PC-3 (cell line): Measurements from ENCODE around the gene SFT2D1. TPM values are rescaled to one million over a fixed set of nuclear protein-coding genes. Genes with fewer than 3 reads are reported as not detected.

Experiments
- ATAC-seq: fragments of 200-7000 bp; cut with Tn5 transposase; 2 replicates; pipeline ENCODE4 v1.9.1; 2020; ENCODE audit warnings: mild to moderate bottlenecking, moderate library complexity
- BruUV-seq: library from RNA; stranded (reverse); fragments of 400-500 nt; replicated peaks from 2 replicates; lab custom pipeline; 2021; lab: Mats Ljungman, UMichigan
- CTCF ChIA-PET: fragments of 300-600 bp; sonication (Branson Sonifier 250); formaldehyde crosslinking; loops from one replicate; lab custom pipeline; 2022; ENCODE audit warnings: antibody characterized with exemption; lab: Charles Lee
- POLR2A ChIA-PET: fragments of 300-600 bp; sonication (Branson Sonifier 250); formaldehyde crosslinking; loops from one replicate; lab custom pipeline; 2022; ENCODE audit warnings: antibody characterized with exemption; ENCODE audit not compliant: unreplicated experiment; lab: Charles Lee
- DNase-seq: peaks from one replicate; pipeline ENCODE4 v3.0.0-alpha.2; 2015
- H2AFZ ChIP-seq: fragments of 300-600 bp; sonication (generic); 2 replicates; pipeline ENCODE4 v1.6.0; 2016; ENCODE audit warnings: antibody characterized with exemption, low read length
- H3F3A ChIP-seq: fragments of 300-600 bp; sonication (generic); one replicate; pipeline ENCODE4 v1.6.0; 2017; ENCODE audit warnings: antibody characterized with exemption, low read length, control low read depth, mild to moderate bottlenecking; ENCODE audit not compliant: unreplicated experiment
- H3K27ac ChIP-seq: fragments of 300-600 bp; sonication (generic); 2 replicates; pipeline ENCODE4 v1.5.1; 2016; ENCODE audit warnings: mild to moderate bottlenecking, low read length
- H3K27me3 ChIP-seq: fragments of 300-600 bp; sonication (generic); 2 replicates; pipeline ENCODE4 v1.6.1; 2016; ENCODE audit warnings: low read length, mixed read lengths
- H3K36me3 ChIP-seq: fragments of 300-600 bp; sonication (generic); 2 replicates; pipeline ENCODE4 v1.6.1; 2016; ENCODE audit warnings: low read depth, mixed run types, low read length, mixed read lengths
- H3K4me1 ChIP-seq: fragments of 300-600 bp; sonication (generic); 2 replicates; pipeline ENCODE4 v1.5.1; 2016; ENCODE audit warnings: low read length; ENCODE audit not compliant: insufficient read depth
- H3K4me2 ChIP-seq: fragments of 300-600 bp; sonication (generic); 2 replicates; pipeline ENCODE4 v1.6.0; 2016; ENCODE audit warnings: low read length
- H3K4me3 ChIP-seq: fragments of 300-600 bp; sonication (generic); 2 replicates; pipeline ENCODE4 v1.5.1; 2016; ENCODE audit warnings: mild to moderate bottlenecking, low read length, mixed read lengths
- H3K79me2 ChIP-seq: fragments of 300-600 bp; sonication (generic); 2 replicates; pipeline ENCODE4 v1.6.1; 2017; ENCODE audit warnings: low read length, mixed read lengths
- H3K9ac ChIP-seq: fragments of 300-600 bp; sonication (generic); 2 replicates; pipeline ENCODE4 v1.6.0; 2016; ENCODE audit warnings: mild to moderate bottlenecking, low read length
- H3K9me2 ChIP-seq: fragments of 300-600 bp; sonication (generic); replicated peaks from 2 replicates; pipeline ENCODE4 v1.6.1; 2016; ENCODE audit warnings: mixed run types, low read length, mixed read lengths
- H3K9me3 ChIP-seq: fragments of 300-600 bp; sonication (generic); 2 replicates; pipeline ENCODE4 v1.6.1; 2016; ENCODE audit warnings: low read length, mixed read lengths
- H4K20me1 ChIP-seq: fragments of 300-600 bp; sonication (generic); 2 replicates; pipeline ENCODE4 v1.6.1; 2016; ENCODE audit warnings: low read length, mixed read lengths
- CTCF ChIP-seq: fragments of 300-600 bp; sonication (generic); conservative IDR thresholded peaks from 2 replicates; pipeline ENCODE4 v1.5.1; 2017; ENCODE audit warnings: antibody characterized with exemption, low read depth, mild to moderate bottlenecking, low read length
- EZH2 ChIP-seq: fragments of 300-600 bp; sonication (generic); IDR thresholded peaks from one replicate; pipeline ENCODE4 v1.6.1; 2017; ENCODE audit warnings: antibody characterized with exemption, mild to moderate bottlenecking, low read length; ENCODE audit not compliant: unreplicated experiment
- EZH2phosphoT487 ChIP-seq: fragments of 300-600 bp; sonication (generic); IDR thresholded peaks from 2 replicates; pipeline ENCODE4 v1.6.1; 2018; ENCODE audit warnings: mild to moderate bottlenecking, antibody characterized with exemption, low read length, borderline replicate concordance
- intact Hi-C: fragments of 100-400 bp; cut with micrococcal nuclease; formaldehyde crosslinking; loops from 2 replicates; pipeline ENCODE4 v1.9.0; 2023
- total RNA-seq: library from RNA; depleted of rRNA; stranded (reverse); fragments of >200 nt; gene quantifications from 2 replicates; pipeline ENCODE4 v1.2.3, GENCODE V29; 2014

Gene SFT2D1
- total RNA-seq, 1 experiment from 2014 or later = 28.0 TPM

- no peaks in the 10 kb centered on the region for H3K4me1 ChIP-seq
- no peak overlapping the region for H3K4me2 ChIP-seq
Measured at GRCh38 chr6:166318649-166319600, 23.4 kb downstream of the SFT2D1 start.

GRCh38 chr6:166318227-166318626 lies 24.1 kb downstream of the SFT2D1 start:
- intact Hi-C loops = no loop called here
- no peaks in the 10 kb centered on the region for H4K20me1 ChIP-seq
- BruUV-seq = no TSS peak
- CTCF ChIA-PET = interaction anchor here (0.6 kb wide), 1 partner anchor 19 kb away, joined by 5 read pairs; no protein-coding TSS in a partner anchor
- POLR2A ChIA-PET = no interaction called here
- H2AFZ ChIP-seq = no peak overlapping the region
- no peaks in the 10 kb centered on the region for H3K79me2 ChIP-seq
- H3K27ac ChIP-seq = no peak overlapping the region
- H3K9ac ChIP-seq = no peak overlapping the region
- no peak overlapping the region for H3K4me2 ChIP-seq
- H3K36me3 ChIP-seq = peaks cover 3% of the 10 kb centered on the region; the same call in 1 of the 2 replicates
- DNase-seq = no peak
- H3K9me3 ChIP-seq = no peaks in the 10 kb centered on the region
- H3F3A ChIP-seq = no peaks in the 10 kb centered on the region
- no peaks in the 10 kb centered on the region for H3K9me2 ChIP-seq
- H3K4me3 ChIP-seq = no peak overlapping the region
- no peaks in the 10 kb centered on the region for H3K27me3 ChIP-seq
- no peak for ATAC-seq
- H3K4me1 ChIP-seq = no peaks in the 10 kb centered on the region
- TF ChIP-seq EZH2 (no peak), EZH2phosphoT487 (no peak), CTCF (no peak)

More at GRCh38 chr6:166318649-166319600, 23.4 kb downstream of the SFT2D1 start:
- BruUV-seq = no TSS peak
- Histone ChIP-seq H2AFZ (no peak overlapping the region), H3K27ac (no peak overlapping the region), H3K9me2 (no peaks in the 10 kb centered on the region), H3F3A (no peaks in the 10 kb centered on the region), H4K20me1 (no peaks in the 10 kb centered on the region), H3K27me3 (no peaks in the 10 kb centered on the region), H3K9me3 (no peaks in the 10 kb centered on the region), H3K79me2 (no peaks in the 10 kb centered on the region), H3K4me3 (no peak overlapping the region), H3K36me3 (peaks cover 3% of the 10 kb centered on the region; the same call in 1 of the 2 replicates), H3K9ac (no peak overlapping the region)
- ChIA-PET POLR2A (no interaction called here), CTCF (interaction anchor here (0.6 kb wide), 1 partner anchor 19 kb away, joined by 5 read pairs; no protein-coding TSS in a partner anchor)
- TF ChIP-seq EZH2phosphoT487 (no peak), CTCF (no peak), EZH2 (no peak)
- no peak for ATAC-seq
- no peak for DNase-seq
- intact Hi-C loops = no loop called here
